HFF-Myc (cell line): ENCODE data around the gene CILP2.

Experiments
- DNase-seq: peaks from one replicate; pipeline ENCODE4 v3.0.0-alpha.2; 2011; ENCODE audit warnings: low read depth; ENCODE audit errors: extremely low read depth
- H3K4me3 ChIP-seq: replicated peaks from 2 replicates; pipeline ENCODE4 v1.5.1; 2011; ENCODE audit warnings: low read depth, mild to moderate bottlenecking, control low read depth, low read length
- TF ChIP-seq, protein P1 (sequence below): IDR thresholded peaks from 2 replicates; pipeline ENCODE4 v1.5.1; 2012; ENCODE audit warnings: mild to moderate bottlenecking, low read depth, low read length, control low read depth; ENCODE audit errors: missing control alignments

Gene CILP2

DNA sequence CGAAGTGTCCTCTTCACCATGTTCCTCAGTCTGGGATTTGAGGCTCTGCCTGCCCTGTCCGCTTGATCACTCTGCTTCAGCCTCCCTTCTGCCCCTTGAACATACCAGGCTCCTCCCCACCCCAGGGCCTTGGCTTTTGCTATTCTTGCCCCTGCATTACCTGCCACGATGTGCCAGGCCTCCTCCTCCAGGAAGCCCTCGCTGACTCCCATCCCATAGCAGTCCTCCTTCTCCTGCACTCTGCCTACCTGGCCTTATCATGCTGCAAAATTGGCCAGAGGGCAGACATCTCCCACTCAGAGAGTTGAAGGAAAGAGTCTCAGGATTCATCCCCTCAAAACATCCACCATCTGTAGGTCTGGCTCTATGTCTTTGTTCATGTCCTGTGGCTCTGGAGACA is 7.2 kb upstream of the CILP2 start:
- TF ChIP-seq, protein P1, sequence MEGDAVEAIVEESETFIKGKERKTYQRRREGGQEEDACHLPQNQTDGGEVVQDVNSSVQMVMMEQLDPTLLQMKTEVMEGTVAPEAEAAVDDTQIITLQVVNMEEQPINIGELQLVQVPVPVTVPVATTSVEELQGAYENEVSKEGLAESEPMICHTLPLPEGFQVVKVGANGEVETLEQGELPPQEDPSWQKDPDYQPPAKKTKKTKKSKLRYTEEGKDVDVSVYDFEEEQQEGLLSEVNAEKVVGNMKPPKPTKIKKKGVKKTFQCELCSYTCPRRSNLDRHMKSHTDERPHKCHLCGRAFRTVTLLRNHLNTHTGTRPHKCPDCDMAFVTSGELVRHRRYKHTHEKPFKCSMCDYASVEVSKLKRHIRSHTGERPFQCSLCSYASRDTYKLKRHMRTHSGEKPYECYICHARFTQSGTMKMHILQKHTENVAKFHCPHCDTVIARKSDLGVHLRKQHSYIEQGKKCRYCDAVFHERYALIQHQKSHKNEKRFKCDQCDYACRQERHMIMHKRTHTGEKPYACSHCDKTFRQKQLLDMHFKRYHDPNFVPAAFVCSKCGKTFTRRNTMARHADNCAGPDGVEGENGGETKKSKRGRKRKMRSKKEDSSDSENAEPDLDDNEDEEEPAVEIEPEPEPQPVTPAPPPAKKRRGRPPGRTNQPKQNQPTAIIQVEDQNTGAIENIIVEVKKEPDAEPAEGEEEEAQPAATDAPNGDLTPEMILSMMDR, result no peak
- no peak for DNase-seq
- no peak overlapping the region for H3K4me3 ChIP-seq

DNA sequence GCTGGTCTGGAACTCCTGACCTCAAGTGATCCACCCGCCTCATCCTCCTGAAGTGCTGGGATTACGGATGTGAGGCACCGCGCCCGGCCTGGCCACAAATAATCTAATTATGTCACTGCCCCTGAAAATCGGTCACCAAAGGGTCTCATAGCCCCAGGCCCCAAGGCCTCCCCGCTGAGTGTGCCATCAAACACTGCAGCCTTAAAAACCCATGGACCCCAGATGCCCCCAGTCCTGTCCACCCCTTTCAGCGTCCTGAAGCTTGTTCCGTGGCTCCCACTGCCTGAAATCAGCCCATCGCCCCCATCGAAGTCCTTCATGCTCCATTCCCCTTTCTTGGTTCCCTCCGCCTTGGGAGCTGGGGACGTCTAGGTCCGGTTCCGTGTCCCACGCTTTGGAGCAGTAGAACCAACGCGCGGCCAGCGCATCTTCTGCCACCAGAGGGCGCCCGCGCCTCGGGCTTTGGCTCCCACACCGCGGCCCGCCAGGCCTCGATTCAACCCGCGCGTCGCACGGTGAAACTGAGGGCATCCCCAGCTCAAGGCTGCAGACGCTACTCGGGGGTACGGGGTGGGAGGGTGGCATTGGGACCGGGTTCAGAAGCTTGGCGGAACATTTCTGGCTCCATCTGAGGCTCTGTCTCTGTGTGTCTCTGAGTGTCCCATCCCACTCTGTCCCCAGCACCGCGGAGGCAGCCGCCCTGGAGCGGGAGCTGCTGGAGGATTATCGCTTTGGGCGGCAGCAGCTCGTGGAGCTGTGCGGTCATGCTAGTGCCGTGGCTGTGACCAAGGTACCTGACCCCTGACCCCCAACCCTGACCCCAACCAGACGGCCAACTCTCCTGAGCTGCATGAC is 5.9 kb upstream of the CILP2 start:
- no peak overlapping the region for H3K4me3 ChIP-seq
- TF ChIP-seq, protein P1, result peak; percentile 91
- no peak for DNase-seq

DNA sequence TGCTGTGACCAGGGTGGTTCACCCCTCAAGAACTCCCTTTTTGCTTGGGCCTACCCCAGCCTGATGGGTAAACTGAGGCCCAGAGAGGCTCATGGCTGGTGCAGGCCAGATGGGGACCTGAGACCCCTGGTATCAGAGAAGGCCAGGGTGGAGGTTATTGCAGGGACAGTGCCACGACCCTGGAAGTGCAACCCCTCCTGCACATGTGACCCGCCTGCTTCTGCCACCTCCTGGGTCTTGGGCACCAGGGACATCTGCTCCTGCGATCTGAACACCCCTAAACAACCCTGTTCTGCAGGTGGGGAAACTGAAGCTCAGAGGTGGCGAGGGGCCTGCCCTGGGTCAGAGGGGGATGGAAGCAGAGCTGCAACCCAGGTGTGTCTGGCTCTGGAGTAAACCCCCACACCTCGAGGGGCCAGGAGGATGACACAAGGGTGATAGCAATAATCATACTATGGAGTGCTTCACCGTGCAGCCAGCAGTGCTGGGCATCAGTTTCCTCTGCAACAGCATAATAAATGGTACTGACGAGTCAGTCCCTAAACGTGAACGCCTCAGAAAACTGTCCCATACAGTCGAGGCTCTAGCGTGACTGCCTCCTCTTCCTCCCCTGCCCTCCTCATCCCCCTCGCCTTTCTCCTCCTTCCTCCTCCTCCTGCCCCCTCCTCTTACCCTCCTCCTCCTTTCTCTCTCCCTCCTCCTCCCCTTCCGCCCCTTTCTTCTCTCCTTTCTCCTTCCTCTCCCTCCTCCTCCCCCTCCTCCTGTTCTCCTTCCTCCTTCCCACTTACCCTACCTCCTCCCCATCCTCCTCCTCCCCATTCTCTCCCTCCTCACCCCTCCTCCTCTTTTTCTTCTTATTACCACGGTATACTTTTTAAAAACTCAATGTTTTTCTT is 5.0 kb upstream of the CILP2 start:
- TF ChIP-seq, protein P1, result no peak
- DNase-seq, result no peak
- no peak overlapping the region for H3K4me3 ChIP-seq

DNA sequence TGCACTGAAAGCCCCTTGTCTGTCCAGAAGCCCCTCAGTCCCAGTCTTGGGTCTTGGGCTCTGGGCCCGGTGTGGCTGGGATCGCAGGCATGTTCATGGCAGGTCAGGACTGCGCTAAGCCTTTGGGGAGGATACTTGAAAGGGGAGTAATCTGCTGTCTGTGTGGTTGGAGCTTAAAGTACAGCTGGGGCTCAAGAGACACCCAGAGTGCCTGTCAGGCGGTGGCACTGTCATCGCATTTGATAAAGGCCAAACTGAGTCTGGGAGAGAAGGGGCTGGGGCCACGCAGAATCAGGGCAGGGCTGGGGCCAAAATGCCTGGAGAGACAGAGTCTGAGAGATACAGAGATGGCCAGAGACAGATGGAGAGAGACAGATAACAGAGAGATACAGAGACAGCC is 4.2 kb upstream of the CILP2 start:
- no peak for DNase-seq
- TF ChIP-seq, protein P1, result no peak
- H3K4me3 ChIP-seq, result no peak overlapping the region

DNA sequence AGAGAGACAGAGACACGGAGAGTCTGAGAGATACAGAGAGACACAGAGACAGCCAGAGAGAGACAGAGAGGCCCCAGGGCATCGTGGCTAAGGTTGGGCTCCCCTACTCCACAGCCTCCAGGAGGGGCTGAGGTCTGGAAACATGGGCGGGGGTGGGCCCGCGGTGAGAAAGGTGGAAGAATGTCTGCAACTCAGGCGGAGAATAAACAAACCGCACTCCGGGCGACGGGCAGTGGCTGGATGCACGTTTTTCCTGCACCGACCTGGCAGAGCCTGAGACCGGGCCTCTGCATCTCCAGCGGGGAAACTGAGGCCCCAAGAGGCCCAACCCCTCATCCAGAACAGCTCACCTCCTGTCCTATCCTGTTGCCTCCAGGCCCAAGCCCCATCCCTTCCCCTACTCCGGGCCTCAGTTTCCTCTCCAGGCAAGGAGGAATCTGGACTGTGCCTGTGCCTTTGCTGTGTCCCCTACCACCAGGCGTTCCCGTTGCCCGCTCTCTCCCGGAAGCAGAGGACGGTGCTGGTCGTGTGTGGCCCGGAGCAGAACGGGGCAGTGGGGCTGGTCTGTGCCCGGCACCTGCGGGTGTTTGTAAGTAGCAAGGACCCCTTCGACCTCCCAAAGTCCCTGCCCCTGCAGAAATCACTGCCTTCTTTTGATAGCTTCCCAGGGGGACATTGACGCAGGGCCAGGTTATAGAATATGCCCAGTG is 3.4 kb upstream of the CILP2 start:
- H3K4me3 ChIP-seq, result no peak overlapping the region
- no peak for DNase-seq
- TF ChIP-seq, protein P1, result no peak
